ENCODE results near the gene CIITA.
"Not testable (repeated sequence)": the region's sequence is repeated elsewhere in the genome, so short reads cannot be mapped to it uniquely, and the experiment has no call there.

CIITA gene, protein sequence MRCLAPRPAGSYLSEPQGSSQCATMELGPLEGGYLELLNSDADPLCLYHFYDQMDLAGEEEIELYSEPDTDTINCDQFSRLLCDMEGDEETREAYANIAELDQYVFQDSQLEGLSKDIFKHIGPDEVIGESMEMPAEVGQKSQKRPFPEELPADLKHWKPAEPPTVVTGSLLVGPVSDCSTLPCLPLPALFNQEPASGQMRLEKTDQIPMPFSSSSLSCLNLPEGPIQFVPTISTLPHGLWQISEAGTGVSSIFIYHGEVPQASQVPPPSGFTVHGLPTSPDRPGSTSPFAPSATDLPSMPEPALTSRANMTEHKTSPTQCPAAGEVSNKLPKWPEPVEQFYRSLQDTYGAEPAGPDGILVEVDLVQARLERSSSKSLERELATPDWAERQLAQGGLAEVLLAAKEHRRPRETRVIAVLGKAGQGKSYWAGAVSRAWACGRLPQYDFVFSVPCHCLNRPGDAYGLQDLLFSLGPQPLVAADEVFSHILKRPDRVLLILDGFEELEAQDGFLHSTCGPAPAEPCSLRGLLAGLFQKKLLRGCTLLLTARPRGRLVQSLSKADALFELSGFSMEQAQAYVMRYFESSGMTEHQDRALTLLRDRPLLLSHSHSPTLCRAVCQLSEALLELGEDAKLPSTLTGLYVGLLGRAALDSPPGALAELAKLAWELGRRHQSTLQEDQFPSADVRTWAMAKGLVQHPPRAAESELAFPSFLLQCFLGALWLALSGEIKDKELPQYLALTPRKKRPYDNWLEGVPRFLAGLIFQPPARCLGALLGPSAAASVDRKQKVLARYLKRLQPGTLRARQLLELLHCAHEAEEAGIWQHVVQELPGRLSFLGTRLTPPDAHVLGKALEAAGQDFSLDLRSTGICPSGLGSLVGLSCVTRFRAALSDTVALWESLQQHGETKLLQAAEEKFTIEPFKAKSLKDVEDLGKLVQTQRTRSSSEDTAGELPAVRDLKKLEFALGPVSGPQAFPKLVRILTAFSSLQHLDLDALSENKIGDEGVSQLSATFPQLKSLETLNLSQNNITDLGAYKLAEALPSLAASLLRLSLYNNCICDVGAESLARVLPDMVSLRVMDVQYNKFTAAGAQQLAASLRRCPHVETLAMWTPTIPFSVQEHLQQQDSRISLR

DNA sequence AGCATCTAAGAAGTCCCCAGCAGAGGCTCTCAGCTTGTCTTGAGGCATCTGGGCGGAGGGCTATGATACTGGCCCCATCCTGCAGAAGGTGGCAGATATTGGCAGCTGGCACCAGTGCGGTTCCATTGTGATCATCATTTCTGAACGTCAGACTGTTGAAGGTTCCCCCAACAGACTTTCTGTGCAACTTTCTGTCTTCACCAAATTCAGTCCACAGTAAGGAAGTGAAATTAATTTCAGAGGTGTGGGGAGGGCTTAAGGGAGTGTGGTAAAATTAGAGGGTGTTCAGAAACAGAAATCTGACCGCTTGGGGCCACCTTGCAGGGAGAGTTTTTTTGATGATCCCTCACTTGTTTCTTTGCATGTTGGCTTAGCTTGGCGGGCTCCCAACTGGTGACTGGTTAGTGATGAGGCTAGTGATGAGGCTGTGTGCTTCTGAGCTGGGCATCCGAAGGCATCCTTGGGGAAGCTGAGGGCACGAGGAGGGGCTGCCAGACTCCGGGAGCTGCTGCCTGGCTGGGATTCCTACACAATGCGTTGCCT lies at the start of gene CIITA:
TSS of gene CIITA (plus strand) at position 404 of the 543 bp plus-strand sequence. CDS start at position 533, 129 bp downstream.
- no peak for DNase-seq

DNA sequence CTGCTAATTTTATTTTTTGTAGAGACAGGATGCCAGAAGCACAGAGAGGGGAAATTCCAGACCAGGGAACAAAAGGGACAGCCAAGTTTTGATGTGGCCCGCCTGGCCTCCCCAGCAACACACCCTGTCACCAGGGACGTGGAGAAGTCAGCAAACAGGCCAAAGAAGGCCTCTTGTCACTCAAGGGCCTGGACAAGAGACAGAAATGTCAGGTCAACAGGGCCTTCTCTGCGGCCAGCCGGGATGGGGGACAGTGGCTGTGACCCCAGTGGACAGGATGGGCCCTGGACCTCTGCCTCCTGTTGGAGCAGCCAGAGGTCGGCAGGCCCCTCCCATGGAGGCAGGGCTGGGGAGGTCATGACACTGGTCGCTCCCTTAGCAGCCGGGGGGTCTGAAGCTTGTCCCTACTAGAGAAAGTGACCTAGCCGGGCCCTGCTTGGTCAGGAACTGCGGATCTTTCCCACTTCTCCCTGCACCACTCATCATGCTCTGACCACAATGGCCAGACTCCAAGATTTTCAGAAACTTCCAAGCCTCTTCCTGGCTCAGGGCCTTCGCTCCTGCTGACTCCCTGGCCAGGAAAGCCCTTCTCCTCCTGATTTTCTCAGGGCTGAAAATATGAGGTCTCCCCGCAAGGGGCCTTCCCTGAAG lies 49.2 kb upstream of the CIITA start:
- no peak for DNase-seq

DNA sequence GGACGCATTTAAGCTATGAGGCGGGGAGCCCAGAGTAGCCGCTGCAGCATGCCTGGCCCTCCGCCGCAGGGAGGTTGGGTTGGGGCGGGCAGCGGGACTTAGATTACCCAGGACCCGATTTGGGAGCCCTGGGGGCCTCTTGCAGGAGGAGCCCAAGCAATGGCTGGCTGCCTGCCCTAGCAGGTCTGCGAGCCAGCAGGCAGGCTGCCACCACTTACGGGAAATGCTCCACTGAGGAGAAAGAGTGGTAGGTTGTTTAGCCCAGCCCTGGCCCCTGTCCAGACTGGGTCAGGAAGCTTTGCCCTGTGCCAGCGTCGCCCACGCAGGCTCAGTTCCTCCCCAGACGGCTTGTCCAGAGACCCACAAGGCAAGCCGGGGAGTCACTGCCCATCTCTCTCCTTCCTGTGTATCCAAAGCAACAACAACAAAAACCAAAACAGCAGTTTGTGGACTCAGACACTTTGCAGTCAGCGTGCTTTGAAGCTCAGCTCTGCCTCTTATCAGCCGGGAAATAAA lies 48.1 kb upstream of the CIITA start:
- no peak for DNase-seq

DNA sequence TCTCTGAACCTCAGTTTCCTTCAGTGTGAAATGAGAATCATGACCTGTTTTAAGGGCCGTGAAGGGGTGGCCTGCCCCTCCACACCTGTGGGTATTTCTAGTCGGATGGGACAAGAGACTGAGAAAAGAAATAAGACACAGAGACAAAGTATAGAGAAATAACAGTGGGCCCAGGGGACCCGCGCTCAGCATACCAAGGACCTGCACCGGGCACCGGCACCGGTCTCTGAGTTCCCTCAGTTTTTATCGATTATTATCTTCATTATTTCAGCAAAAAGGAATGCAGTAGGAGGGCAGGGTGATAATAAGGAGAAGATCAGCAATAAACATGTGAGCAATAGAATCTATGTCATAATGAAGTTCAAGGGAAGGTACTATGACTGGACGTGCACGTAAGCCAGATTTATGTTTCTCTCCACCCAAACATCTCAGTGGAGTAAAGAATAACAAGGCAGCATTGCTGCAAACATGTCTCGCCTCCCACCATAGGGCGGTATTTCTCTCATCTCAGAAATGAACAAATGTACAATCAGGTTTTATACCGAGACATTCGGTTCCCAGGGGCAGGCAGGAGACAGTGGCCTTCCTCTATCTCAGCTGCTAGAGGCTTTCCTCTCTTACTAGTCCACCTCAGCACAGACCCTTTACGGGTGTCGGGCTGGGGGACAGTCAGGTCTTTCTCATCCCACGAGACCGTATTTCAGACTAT lies 47.5 kb upstream of the CIITA start:
- DNase-seq: not testable (repeated sequence)

DNA sequence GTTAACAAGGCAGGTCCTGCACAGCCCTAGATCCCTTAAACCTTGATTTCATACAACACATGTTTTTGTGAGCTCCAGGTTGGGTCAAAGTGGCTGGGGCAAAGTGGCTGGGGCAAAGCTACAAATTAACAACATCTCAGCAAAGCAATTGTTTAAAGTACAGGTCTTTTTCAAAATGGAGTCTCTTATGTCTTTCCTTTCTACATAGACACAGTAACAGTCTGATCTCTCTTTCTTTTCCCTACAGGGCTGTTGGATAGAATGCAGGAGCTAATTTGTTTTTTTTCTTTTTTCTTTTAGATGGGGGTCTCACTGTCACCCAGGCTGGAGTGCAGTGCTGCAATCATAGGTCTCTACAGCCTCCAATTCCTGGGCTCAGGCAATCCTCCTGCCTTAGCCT lies 46.8 kb upstream of the CIITA start:
- not testable (repeated sequence) for DNase-seq

DNA sequence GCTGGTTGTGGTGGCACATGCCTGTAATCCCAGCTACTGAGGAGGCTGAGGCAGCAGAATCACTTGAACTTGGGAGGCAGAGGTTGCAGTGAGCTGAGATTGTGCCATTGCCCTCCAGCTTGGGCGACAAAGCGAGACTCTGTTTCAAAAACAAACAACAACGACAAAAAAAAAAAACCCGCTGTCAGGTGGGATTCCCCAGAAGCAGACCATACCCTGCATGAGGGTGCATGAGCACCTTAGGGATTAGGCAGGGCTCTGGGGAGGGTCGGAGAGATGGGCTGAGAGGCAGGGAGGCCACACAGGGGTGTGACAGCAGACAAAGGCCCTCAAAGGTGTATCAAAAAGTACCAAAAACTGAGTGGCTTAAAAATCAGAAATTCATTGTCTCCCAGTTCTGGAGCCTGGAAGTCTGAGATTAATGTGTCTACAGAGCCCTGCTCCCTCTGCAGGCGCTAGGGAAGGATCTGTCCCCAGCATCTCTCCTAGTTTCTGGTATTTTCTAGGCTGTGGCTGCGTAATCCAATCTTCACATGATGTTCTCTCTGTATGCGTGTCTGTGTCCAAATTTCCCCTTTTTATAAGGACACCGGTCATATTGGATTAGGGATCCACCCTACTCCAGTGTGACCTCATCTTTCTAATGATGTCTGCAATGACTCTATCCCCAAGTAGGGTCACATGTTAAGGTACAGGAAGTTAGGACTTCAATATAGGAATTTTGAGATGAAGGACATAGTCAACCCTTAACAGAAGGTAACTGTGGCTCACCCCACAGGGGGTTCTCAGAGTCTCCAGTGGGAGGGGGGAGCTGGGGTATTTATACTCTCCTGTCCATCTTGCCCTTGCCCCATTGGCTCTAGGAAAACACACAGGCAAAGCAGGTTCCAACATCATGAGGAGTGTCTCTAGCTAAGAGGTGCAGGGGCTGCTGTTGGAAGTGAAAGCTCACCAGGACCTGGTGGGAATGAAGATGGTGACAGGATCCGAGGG lies 44.8 kb upstream of the CIITA start:
- DNase-seq: no peak

DNA sequence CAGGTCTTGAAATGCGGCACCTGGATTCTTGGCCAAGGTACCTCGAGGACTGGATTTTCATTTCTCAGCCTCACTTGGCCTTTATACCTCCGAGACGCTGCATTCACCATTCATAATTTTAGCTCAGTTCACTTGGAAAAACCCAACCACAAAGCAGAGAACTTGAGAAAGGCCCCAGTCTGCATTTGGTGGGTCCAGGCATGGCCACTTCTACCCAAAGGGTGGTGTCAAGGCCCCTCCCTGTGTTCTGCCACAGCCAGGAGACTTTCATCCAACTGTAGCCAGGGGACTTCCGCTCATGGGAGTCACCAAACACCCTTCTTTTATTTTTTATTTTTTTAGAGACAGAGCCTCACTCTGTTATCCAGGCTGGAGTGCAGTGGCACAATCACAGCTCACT lies 43.7 kb upstream of the CIITA start:
- no peak for DNase-seq

DNA sequence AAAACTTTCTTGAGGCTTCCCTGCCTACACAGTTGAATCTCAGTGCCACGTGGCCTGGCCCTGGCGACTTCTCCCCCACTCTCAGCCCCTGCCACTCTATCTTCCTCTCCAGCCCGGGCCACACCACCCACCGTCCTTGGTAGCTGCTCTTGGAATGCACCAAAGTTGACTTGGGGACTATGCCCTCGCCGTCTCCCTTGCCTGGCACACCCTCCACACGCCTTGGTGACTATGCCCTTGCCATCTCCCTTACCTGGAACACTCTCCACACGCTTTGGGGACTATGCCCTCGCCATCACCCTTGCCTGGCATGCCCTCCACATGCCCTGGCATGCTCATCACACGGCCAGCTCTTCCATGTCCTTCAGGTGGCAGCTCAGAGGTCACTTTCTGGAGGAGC lies 42.9 kb upstream of the CIITA start:
- DNase-seq: no peak

DNA sequence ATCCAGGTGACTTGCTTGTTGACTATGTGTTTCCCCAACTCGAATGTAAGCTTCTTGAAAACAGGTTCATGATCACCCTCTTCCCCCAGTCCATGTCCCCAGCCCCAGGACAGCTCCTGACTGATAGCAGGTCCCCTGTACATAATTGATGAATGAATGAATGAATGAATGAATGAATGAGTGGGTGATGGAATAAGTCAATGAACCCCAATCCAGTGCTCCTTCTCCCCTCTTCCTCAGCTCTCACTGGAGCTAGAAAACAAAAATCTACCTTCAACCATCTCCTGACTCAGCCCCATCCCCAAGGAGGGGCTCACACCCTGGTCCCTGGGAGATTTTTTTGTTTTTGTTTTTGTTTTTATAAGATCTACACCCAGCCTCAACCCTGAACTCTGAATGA lies 42.2 kb upstream of the CIITA start:
- DNase-seq: no peak

DNA sequence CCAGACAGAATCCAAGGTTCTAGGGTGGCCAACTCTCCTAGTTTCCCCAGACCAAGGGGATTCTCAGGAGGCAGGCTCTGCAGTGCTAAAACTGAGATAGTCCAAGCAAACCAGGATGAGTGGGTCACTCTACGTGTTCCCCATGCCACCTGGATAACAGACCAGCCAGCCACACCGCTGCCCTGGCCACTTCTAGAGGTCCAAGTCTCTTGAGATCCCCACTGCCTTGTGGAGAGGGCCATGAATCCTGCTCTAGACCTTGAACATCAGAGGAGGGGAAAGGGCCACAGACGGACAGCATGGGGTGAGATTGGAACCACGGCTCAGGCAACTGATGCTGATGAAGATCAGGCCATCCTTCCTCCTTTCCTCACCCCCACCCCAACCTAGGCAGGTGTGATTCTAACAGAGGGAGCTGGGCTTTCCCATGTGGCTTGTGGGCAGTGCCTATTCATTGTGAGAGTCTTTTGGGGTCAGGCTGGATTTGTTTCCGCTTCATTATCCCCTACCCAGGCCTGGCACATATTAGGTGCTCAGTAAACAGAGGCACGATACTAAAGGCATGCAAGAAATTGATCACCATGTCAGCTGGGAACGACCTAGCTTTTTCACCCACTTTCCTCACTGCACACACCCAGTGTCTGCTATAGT lies 41.6 kb upstream of the CIITA start:
- DNase-seq: no peak

DNA sequence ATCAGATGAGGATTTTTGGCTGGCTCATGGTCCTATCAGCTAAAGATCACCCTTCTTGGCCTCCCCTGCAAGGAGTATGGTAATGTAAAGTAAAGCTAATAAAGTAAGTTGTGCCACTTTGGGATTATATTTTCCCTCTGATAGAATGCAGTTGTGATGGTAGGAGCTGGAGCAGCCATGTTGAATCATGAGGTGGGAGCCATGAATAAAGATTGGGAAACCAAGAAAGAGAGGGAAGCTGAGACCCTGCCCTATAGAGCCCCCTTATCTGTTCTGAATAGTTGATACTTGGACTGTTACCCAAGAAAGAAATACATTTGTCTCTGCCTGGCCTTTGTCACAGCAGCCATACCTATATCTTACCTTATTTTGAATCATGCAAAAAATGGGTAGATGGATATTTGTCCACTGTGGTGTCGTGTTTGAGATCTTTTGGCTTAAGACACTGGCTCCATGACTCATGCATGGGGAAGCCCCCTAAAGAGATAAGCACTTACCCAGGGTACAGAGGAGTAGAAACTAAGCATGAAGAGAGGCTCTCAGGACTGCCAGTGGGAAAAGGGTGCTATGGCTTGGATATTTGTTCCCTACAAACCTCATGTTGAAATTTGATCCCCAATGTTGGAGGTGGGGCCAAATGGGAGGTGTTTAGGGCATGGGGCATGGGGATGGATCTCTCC lies 40.7 kb upstream of the CIITA start:
- DNase-seq: no peak

DNA sequence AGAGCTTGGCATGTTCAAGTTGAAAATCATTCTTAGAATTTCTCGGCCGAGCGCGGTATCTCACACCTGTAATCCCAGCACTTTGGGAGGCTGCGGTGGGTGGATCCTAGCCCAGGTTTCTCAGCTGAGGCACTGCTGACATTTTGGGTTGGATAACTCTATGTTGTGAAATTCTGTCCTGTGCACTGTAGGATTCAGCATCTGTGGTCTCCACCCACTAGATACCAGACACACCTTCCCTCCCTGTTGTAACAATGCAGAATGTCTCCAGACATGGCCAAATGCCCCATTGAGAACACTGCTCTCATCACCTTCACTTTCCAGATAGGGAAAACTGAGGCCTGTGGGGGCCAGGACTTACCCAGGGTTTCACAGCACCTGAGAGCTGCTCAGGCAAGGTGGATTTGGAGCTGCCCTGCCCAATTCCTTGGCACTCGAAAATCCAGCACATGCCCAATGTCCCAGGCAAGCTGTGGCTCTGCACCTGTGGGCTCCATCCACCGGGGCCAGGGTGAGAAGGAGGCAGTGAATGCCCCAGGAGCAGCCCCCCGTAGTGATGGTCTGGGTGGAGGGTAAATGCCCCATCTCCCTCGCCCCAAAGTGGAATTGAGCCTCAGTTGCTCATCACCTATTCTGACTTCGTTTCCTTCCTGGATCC lies 38.3 kb upstream of the CIITA start:
- no peak for DNase-seq

DNA sequence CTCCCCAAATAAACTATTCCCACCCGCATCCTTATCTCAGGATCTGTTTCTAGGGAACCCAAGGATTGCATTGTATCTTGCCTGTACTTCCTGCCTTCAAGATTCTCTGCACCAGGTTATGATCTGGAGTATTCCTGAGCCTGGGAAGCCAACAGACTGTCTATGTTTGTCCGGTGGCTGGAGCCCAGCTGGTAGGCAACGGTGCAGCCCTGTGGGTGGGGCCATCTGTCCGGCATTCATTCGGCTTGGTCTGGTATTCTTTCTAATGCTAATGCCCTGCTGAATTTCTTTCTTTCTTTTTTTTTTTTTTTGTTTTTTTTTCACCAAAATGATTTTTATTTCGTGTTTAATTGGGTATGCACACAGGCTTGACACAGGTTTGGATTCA lies 37.7 kb upstream of the CIITA start:
- DNase-seq: no peak

DNA sequence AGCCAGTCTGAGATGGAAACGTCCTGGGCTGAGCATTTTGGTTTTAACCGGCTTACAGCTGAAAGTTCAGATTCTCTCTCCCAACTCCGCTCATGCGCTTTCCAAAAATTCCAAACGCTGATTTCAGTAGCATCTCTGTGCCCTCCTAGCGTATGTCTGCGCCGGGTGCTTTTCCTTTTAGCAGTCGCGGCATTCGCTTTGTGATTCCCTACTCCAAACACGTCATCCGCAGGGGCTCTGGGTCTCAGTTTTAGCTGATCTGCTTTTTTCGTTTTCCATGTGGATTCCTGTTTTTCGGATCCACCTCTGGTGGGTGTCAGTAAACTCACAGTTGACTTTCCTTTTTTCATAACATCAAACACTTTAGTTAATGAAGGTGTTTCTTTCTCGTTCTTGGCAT lies 36.3 kb upstream of the CIITA start:
- no peak for DNase-seq

DNA sequence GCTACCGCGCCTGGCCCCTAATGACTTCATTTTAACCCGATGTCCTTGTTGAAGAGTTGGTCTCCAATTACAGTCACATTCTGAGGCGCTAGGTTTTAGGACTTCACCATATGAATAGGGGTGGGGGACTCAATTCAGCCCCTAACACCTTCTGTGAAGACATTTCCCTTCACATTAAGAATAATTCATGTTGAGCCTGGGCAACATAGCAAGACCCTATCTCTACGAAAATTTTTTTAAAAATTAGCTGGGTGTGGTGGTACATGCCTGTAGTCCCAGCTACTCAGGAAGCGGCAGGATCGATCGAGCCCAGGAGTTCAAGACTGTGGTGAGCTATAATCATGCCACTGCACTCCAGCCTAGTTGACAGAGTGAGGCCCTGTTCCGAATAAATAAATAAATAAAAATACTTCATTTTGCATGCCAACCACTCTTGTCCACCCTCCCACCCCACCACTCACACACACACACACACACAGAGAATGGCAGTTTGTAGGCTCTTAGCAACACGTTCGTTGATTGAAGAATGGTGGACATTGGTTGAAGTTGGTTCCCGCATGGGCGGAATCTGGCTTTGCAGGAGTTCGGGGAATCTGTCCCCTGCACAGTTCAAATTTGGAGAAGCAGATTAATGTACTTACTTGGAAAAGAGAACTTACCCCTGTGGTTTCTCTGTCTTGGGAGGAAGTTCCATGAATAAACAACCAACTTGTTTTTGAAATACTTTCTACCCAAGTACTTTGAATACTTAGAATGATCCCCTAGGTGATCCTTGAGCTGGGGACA lies 30.6 kb upstream of the CIITA start:
- DNase-seq: no peak

DNA sequence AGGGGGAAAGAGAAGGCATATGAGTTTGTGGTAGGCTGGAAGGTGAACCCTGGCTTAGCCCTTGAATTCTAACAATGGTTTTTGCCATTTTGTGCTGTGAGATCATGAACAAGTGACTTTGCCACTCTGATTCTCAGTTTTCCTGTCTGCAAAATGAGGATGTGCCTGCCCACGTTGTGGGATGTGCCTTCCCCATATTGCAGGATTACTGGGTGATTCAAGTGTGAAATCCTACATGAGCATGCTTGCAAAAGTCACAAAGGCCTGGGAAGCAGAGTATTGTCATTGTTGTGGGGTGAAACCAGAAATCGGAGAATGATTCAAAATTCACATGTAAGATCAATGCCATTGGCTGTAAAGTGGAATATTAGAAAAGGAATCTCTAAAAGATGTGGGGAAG lies 29.8 kb upstream of the CIITA start:
- no peak for DNase-seq

DNA sequence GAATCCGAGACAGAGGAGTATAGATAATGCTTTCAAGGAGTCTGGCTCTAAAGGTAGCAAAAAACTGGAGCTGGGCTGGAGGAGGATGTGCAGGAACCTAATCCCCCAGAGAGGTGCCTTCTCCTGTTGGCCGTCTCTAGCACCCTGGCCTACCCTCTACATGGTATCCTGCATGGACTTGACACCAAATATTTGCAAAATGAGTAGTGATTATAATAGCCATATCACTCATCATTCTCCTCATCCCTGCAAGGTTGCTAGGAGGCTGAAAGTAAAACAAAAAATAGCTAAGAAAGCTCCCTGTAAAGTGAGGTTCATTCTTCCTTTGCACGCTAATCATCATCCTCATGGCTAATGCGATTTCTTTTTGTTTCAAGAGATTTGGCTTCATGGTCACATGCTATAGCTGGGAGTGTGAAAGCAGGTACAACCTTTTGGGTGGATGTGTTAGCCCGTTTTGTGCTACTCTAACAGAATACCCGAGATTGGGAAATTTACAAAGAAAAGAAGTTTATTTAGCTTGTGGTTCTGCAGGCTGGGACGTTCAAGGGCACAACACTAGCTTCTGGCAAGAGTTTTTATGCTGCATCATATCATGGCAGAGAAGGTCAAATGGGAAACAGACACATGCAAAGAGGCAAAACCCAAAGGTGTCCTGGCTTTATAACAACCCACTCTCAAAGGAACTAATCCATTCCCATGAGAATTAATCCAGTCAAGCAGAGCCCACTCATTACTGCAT lies 27.1 kb upstream of the CIITA start:
- DNase-seq: no peak
